SK-N-SH treated with all-trans-retinoic acid at 6 μM for 48 hours (cell line): ENCODE results near the gene DLG2.

Experiments
- ATAC-seq: fragments of 200-7000 bp; cut with Tn5 transposase; 3 replicates; pipeline ENCODE4 v1.9.1; 2020; ENCODE audit warnings: mild to moderate bottlenecking, moderate library complexity
- ARNTL ChIP-seq: fragments of 450-650 bp; formaldehyde crosslinking; IDR thresholded peaks from 2 replicates; pipeline ENCODE4 v1.5.0; 2020; ENCODE audit warnings: low read depth, mild to moderate bottlenecking, moderate library complexity, borderline replicate concordance
- BACH2 ChIP-seq: fragments of 250-450 bp; sonication (Bioruptor Pico); IDR thresholded peaks from 2 replicates; pipeline ENCODE4 v1.9.0; 2021; ENCODE audit warnings: mild to moderate bottlenecking, borderline replicate concordance
- CSDC2 ChIP-seq: fragments of 250-450 bp; sonication (Bioruptor Pico); IDR thresholded peaks from 2 replicates; pipeline ENCODE4 v1.5.0; 2020; ENCODE audit warnings: mild to moderate bottlenecking, moderate library complexity
- ESRRG ChIP-seq: fragments of 250-450 bp; sonication (Bioruptor Pico); IDR thresholded peaks from 2 replicates; pipeline ENCODE4 v1.6.1; 2021; ENCODE audit warnings: mild to moderate bottlenecking
- GLIS3 ChIP-seq: fragments of 250-450 bp; sonication (Bioruptor Pico); IDR thresholded peaks from 2 replicates; pipeline ENCODE4 v1.5.0; 2020; ENCODE audit warnings: mild to moderate bottlenecking, moderate library complexity
- ISL1 ChIP-seq: fragments of 250-450 bp; sonication (Bioruptor Pico); IDR thresholded peaks from 2 replicates; pipeline ENCODE4 v2.1.2; 2022; ENCODE audit warnings: mild to moderate bottlenecking, moderate library complexity
- OSR1 ChIP-seq: fragments of 250-450 bp; sonication (Bioruptor Pico); IDR thresholded peaks from 2 replicates; pipeline ENCODE4 v1.8.0; 2022; ENCODE audit warnings: moderate library complexity, mild to moderate bottlenecking, inconsistent platforms
- PPARA ChIP-seq: fragments of 250-450 bp; sonication (Bioruptor Pico); IDR thresholded peaks from 2 replicates; pipeline ENCODE4 v1.5.0; 2020; ENCODE audit warnings: mild to moderate bottlenecking, borderline replicate concordance
- RARB ChIP-seq: fragments of 250-450 bp; sonication (Bioruptor Pico); IDR thresholded peaks from 2 replicates; pipeline ENCODE4 v1.8.0; 2021; ENCODE audit warnings: mild to moderate bottlenecking, moderate library complexity
- SNAI2 ChIP-seq: fragments of 250-450 bp; sonication (Bioruptor Pico); IDR thresholded peaks from 2 replicates; pipeline ENCODE4 v1.5.0; 2020; ENCODE audit warnings: mild to moderate bottlenecking, moderate library complexity
- TCF4 ChIP-seq: fragments of 250-450 bp; sonication (Bioruptor Pico); IDR thresholded peaks from 2 replicates; pipeline ENCODE4 v1.8.0; 2021; ENCODE audit warnings: mild to moderate bottlenecking, moderate library complexity, borderline replicate concordance
- TOX ChIP-seq: fragments of 250-450 bp; sonication (Bioruptor Pico); IDR thresholded peaks from 2 replicates; pipeline ENCODE4 v1.8.0; 2021; ENCODE audit warnings: mild to moderate bottlenecking, moderate library complexity, borderline replicate concordance
- ZC3H10 ChIP-seq: fragments of 250-450 bp; sonication (Bioruptor Pico); IDR thresholded peaks from 2 replicates; pipeline ENCODE4 v1.5.1; 2021; ENCODE audit warnings: mild to moderate bottlenecking, moderate library complexity
- ZFP30 ChIP-seq: fragments of 450-650 bp; formaldehyde crosslinking; IDR thresholded peaks from 2 replicates; pipeline ENCODE4 v1.5.0; 2022; ENCODE audit warnings: mild to moderate bottlenecking, moderate library complexity
- ZNF565 ChIP-seq: fragments of 450-650 bp; formaldehyde crosslinking; conservative IDR thresholded peaks from 2 replicates; pipeline ENCODE4 v1.5.0; 2020; ENCODE audit warnings: low read depth, mild to moderate bottlenecking, moderate library complexity
- TF ChIP-seq, protein P1 (sequence below): fragments of 250-450 bp; sonication (Bioruptor Pico); IDR thresholded peaks from 2 replicates; pipeline ENCODE4 v1.5.1; 2020; ENCODE audit warnings: low read depth, mild to moderate bottlenecking, moderate library complexity
- TF ChIP-seq, protein P2 (sequence below): fragments of 250-450 bp; sonication (Bioruptor Pico); IDR thresholded peaks from 2 replicates; pipeline ENCODE4 v1.8.0; 2020; ENCODE audit warnings: mild to moderate bottlenecking, moderate library complexity, borderline replicate concordance
- TF ChIP-seq, protein P3 (sequence below): fragments of 250-450 bp; sonication (Bioruptor Pico); IDR thresholded peaks from 2 replicates; pipeline ENCODE4 v1.8.0; 2021; ENCODE audit warnings: low read depth, mild to moderate bottlenecking, moderate library complexity, borderline replicate concordance
- TF ChIP-seq, protein P4 (sequence below): fragments of 250-450 bp; sonication (Bioruptor Pico); IDR thresholded peaks from 2 replicates; pipeline ENCODE4 v1.5.1; 2021; ENCODE audit warnings: mild to moderate bottlenecking, moderate library complexity

The DLG2 gene

DNA sequence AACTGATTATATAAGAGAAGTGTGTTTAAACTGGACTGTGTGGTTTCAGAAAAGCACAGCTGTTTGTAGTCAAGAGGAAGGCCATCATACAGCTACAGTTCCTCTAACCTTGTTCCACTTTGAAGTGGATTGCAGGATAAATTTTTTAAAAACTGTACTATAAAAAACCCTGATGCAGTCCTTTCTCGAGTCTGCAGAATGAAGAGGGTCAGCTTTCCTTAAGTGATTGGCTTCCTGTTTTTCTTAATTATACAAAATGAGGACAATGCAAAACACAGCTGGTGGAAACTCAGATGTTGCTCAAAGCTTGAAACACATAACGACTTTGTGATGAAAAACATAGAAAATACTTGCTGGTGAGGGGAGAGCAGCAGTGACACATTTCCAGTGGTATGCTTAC is 1060.5 kb downstream of the DLG2 start:
- no peak for ATAC-seq
- no peak for TF ChIP-seq SNAI2
- TF ChIP-seq ZNF565 (CRISPR knock-in tag) = no peak
- no peak for TF ChIP-seq OSR1 (CRISPR knock-in tag)
- TF ChIP-seq ZFP30 (CRISPR knock-in tag) = no peak
- TF ChIP-seq, protein P1, sequence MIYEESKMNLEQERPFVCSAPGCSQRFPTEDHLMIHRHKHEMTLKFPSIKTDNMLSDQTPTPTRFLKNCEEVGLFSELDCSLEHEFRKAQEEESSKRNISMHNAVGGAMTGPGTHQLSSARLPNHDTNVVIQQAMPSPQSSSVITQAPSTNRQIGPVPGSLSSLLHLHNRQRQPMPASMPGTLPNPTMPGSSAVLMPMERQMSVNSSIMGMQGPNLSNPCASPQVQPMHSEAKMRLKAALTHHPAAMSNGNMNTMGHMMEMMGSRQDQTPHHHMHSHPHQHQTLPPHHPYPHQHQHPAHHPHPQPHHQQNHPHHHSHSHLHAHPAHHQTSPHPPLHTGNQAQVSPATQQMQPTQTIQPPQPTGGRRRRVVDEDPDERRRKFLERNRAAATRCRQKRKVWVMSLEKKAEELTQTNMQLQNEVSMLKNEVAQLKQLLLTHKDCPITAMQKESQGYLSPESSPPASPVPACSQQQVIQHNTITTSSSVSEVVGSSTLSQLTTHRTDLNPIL (CRISPR knock-in tag) = no peak
- TF ChIP-seq, protein P2, sequence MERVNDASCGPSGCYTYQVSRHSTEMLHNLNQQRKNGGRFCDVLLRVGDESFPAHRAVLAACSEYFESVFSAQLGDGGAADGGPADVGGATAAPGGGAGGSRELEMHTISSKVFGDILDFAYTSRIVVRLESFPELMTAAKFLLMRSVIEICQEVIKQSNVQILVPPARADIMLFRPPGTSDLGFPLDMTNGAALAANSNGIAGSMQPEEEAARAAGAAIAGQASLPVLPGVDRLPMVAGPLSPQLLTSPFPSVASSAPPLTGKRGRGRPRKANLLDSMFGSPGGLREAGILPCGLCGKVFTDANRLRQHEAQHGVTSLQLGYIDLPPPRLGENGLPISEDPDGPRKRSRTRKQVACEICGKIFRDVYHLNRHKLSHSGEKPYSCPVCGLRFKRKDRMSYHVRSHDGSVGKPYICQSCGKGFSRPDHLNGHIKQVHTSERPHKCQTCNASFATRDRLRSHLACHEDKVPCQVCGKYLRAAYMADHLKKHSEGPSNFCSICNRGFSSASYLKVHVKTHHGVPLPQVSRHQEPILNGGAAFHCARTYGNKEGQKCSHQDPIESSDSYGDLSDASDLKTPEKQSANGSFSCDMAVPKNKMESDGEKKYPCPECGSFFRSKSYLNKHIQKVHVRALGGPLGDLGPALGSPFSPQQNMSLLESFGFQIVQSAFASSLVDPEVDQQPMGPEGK (CRISPR knock-in tag) = no peak
- TF ChIP-seq ISL1 (CRISPR knock-in tag) = no peak
- TF ChIP-seq TCF4 (CRISPR knock-in tag) = no peak
- TF ChIP-seq RARB = no peak
- TF ChIP-seq ARNTL (CRISPR knock-in tag) = no peak
- TF ChIP-seq ESRRG = no peak
- TF ChIP-seq, protein P3, sequence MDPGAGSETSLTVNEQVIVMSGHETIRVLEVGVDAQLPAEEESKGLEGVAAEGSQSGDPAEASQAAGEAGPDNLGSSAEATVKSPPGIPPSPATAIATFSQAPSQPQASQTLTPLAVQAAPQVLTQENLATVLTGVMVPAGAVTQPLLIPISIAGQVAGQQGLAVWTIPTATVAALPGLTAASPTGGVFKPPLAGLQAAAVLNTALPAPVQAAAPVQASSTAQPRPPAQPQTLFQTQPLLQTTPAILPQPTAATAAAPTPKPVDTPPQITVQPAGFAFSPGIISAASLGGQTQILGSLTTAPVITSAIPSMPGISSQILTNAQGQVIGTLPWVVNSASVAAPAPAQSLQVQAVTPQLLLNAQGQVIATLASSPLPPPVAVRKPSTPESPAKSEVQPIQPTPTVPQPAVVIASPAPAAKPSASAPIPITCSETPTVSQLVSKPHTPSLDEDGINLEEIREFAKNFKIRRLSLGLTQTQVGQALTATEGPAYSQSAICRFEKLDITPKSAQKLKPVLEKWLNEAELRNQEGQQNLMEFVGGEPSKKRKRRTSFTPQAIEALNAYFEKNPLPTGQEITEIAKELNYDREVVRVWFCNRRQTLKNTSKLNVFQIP (CRISPR knock-in tag) = no peak
- TF ChIP-seq, all 23 proteins: peak for 0

DNA sequence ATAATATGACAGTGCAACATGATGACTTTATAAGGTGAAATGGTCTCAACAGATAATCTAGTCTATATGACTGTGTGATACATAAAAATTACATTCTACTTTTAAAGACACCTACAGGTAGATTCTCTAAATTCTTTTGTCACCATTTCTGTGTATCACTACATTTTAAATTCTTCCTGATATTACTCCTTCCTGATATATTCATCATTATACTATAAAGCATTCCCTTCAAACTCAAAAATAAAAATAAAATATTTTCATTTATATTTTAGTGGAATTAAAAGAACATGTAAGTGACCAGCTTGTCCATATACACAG is 1062.3 kb downstream of the DLG2 start:
- TF ChIP-seq ESRRG (no peak), ZNF565 (CRISPR knock-in tag) (no peak), TCF4 (CRISPR knock-in tag) (no peak), PPARA (CRISPR knock-in tag) (no peak), ZC3H10 (CRISPR knock-in tag) (no peak), CSDC2 (CRISPR knock-in tag) (no peak), TOX (CRISPR knock-in tag) (no peak)
- TF ChIP-seq, protein P1 (CRISPR knock-in tag) = no peak
- no peak for ATAC-seq

DNA sequence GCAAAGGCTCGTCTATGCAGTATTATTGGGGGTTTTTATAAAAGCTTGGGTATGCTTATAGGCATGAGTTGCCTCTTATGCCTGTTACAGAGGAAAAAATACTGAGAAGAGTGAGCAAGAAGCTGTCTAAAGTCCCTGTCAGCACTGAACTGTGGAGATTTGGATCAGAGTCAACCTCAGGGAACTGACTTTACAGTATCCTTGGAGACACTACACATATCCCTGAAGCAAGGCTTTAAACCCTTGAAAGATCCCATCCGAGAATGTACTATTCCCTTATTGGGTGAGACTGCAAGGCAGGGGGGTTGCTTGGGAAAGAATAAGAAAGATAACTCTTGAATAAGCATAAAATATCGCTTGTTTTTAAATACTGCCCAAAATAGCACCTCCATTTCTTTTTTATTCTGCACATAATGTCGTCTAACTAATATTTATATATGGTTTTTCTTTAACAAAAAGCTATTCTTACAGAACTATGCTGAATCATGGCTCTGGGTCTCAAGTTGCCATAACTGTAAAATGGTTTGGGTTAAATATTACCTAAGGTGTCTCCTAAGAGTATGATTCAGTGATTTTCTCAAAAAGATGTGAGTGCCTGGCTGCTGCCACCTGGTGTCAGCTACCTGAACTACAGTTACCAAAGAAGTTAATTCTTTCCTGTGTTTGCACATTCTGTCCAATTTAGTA is 1062.8 kb downstream of the DLG2 start:
- peak; percentile 74; the same call in 2 of the 3 replicates for ATAC-seq
- TF ChIP-seq SNAI2 = no peak
- TF ChIP-seq TCF4 (CRISPR knock-in tag) = no peak
- no peak for TF ChIP-seq ZFP30 (CRISPR knock-in tag)
- TF ChIP-seq ZNF565 (CRISPR knock-in tag) = no peak
- no peak for TF ChIP-seq ISL1 (CRISPR knock-in tag)
- no peak for TF ChIP-seq BACH2 (CRISPR knock-in tag)
- TF ChIP-seq, protein P1 (CRISPR knock-in tag) = no peak
- no peak for TF ChIP-seq ZC3H10 (CRISPR knock-in tag)
- no peak for TF ChIP-seq RARB
- no peak for TF ChIP-seq GLIS3 (CRISPR knock-in tag)
- TF ChIP-seq, protein P3 (CRISPR knock-in tag) = no peak
- TF ChIP-seq ARNTL (CRISPR knock-in tag) = no peak
- TF ChIP-seq, protein P2 (CRISPR knock-in tag) = no peak
- TF ChIP-seq TOX (CRISPR knock-in tag) = no peak
- TF ChIP-seq, protein P4, sequence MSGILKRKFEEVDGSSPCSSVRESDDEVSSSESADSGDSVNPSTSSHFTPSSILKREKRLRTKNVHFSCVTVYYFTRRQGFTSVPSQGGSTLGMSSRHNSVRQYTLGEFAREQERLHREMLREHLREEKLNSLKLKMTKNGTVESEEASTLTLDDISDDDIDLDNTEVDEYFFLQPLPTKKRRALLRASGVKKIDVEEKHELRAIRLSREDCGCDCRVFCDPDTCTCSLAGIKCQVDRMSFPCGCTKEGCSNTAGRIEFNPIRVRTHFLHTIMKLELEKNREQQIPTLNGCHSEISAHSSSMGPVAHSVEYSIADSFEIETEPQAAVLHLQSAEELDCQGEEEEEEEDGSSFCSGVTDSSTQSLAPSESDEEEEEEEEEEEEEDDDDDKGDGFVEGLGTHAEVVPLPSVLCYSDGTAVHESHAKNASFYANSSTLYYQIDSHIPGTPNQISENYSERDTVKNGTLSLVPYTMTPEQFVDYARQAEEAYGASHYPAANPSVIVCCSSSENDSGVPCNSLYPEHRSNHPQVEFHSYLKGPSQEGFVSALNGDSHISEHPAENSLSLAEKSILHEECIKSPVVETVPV (CRISPR knock-in tag) = no peak
- no peak for TF ChIP-seq OSR1 (CRISPR knock-in tag)
